Endothelial cell of umbilical vein (primary cell): Measurements from ENCODE around the gene KLF16.

Experiments used
- EZH2 ChIP-seq: IDR thresholded peaks from 2 replicates; pipeline ENCODE4 v1.6.1; 2012; ENCODE audit warnings: borderline replicate concordance, low read depth, mild to moderate bottlenecking, moderate library complexity, low read length, inconsistent platforms; ENCODE audit not compliant: severe bottlenecking
- JUN ChIP-seq: IDR thresholded peaks from 2 replicates; pipeline ENCODE4 v1.6.1; 2011; ENCODE audit warnings: borderline replicate concordance, low read depth; ENCODE audit not compliant: insufficient read length, insufficient read depth
- POLR2A ChIP-seq: IDR thresholded peaks from 2 replicates; pipeline ENCODE4 v1.6.1; 2012; ENCODE audit warnings: low read depth, mild to moderate bottlenecking, control low read depth, low read length
- POLR2AphosphoS5 ChIP-seq: IDR thresholded peaks from 2 replicates; pipeline ENCODE4 v1.6.1; 2012; ENCODE audit warnings: low read depth, mild to moderate bottlenecking, control low read depth, low read length, moderate library complexity; ENCODE audit not compliant: insufficient read depth
- TF ChIP-seq, protein P1 (sequence below), 2 donors: IDR thresholded peaks; 1 replicate in 1 of 2; 2 replicates in 1 of 2; pipeline ENCODE4 v1.5.1; 2011; ENCODE audit warnings: low read length in 2 of 2, mild to moderate bottlenecking in 2 of 2, moderate library complexity in 2 of 2, control low read depth in 1 of 2, inconsistent platforms in 1 of 2, low read depth in 1 of 2; ENCODE audit not compliant: insufficient read depth in 1 of 2; ENCODE audit errors: extremely low read depth in 1 of 2
- TF ChIP-seq, protein P2 (sequence below): IDR thresholded peaks from 2 replicates; pipeline ENCODE4 v1.6.1; 2011; ENCODE audit not compliant: insufficient read depth, insufficient read length

DNA sequence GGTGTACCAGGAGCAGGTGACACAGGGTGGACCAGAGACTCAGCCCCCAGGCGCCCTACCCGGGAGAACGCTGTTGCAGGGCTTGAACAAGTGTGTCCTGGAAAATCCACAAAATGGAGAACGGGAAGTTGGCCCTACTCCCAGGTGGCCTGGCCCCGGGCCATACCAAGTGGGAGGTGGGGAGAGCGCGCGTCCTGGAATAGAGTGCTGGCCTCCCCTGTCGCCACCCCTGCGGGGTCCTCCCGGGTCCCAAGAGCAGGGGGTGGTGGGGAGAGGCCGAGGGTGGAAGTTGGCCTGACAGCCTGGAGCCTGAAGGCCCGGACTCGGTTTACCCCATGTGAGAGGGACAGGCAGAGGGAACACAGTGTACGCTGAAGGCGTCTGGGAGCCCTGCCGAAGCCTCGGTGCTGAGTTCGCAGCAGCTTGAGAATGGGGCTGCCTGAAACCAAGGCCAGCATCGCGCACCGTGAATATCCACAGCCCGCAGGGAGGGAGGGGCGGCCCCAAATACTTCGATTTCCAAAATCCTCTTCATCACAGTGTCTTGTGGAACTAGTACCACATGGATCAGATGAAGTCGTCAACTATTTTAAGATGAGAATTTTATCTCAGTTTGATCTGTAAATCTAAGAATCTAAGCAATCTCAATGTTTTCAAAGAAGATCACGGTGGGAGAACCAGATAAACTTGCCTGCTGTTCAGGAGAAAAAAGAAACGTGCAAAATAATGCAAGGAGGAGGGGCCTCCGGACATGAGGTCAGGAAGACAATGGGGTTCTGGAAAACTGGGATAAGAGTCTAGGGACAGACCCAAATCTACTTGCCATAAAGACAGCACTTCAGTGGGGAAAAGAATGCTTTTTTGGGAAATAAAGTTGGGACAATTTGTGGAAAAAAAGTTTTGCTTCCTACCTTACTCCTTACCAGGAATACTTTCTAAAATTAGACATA is 10.4 kb upstream of the KLF16 start:
- TF ChIP-seq, protein P1, sequence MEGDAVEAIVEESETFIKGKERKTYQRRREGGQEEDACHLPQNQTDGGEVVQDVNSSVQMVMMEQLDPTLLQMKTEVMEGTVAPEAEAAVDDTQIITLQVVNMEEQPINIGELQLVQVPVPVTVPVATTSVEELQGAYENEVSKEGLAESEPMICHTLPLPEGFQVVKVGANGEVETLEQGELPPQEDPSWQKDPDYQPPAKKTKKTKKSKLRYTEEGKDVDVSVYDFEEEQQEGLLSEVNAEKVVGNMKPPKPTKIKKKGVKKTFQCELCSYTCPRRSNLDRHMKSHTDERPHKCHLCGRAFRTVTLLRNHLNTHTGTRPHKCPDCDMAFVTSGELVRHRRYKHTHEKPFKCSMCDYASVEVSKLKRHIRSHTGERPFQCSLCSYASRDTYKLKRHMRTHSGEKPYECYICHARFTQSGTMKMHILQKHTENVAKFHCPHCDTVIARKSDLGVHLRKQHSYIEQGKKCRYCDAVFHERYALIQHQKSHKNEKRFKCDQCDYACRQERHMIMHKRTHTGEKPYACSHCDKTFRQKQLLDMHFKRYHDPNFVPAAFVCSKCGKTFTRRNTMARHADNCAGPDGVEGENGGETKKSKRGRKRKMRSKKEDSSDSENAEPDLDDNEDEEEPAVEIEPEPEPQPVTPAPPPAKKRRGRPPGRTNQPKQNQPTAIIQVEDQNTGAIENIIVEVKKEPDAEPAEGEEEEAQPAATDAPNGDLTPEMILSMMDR (IDR thresholded peaks at IDR 0.05; ENCODE audit: extremely low read depth in 1 of 2, insufficient read depth in 1 of 2, low read depth in 1 of 2, low read length in 2 of 2), result no peak
- TF ChIP-seq POLR2AphosphoS5, result no peak
- TF ChIP-seq, protein P2, sequence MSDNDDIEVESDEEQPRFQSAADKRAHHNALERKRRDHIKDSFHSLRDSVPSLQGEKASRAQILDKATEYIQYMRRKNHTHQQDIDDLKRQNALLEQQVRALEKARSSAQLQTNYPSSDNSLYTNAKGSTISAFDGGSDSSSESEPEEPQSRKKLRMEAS, result no peak
- no peak for TF ChIP-seq POLR2A
- TF ChIP-seq JUN, result no peak
- TF ChIP-seq EZH2, result no peak
